Measurements from ENCODE around the gene CTDP1. TPM values are rescaled to one million over a fixed set of nuclear protein-coding genes. Genes with fewer than 3 reads are reported as not detected.
A peak's percentile ranks its signal among the peaks of the same experiment; 100 is the strongest.

Gene CTDP1
- total and polyA plus RNA-seq, 2 experiments from 2014 or later, result 23.3 to 30.2 TPM

GRCh38 chr18:79798346-79798998 lies 118.9 kb downstream of the CTDP1 start:
- Histone ChIP-seq H3K36me3 (no peaks in the 10 kb centered on the region), H3K4me1 (ENCODE audit: low read depth) (peaks cover 3% of the 10 kb centered on the region), H3K9me3 (ENCODE audit: low read depth) (no peaks in the 10 kb centered on the region), H3K27me3 (peaks cover 83% of the 10 kb centered on the region), H3K4me3 (peak overlapping the region; percentile 33), H3K27ac (no peak overlapping the region)
- peak in 1 of 2 donors; percentile 15 for DNase-seq (ENCODE audit: low read depth in 1 of 2, low spot score in 1 of 2)
- TF ChIP-seq, protein P1, sequence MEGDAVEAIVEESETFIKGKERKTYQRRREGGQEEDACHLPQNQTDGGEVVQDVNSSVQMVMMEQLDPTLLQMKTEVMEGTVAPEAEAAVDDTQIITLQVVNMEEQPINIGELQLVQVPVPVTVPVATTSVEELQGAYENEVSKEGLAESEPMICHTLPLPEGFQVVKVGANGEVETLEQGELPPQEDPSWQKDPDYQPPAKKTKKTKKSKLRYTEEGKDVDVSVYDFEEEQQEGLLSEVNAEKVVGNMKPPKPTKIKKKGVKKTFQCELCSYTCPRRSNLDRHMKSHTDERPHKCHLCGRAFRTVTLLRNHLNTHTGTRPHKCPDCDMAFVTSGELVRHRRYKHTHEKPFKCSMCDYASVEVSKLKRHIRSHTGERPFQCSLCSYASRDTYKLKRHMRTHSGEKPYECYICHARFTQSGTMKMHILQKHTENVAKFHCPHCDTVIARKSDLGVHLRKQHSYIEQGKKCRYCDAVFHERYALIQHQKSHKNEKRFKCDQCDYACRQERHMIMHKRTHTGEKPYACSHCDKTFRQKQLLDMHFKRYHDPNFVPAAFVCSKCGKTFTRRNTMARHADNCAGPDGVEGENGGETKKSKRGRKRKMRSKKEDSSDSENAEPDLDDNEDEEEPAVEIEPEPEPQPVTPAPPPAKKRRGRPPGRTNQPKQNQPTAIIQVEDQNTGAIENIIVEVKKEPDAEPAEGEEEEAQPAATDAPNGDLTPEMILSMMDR (IDR thresholded peaks at IDR 0.05; ENCODE audit: low read depth, low read length), result no peak

- Histone ChIP-seq H3K4me1 (ENCODE audit: low read depth) (peaks cover 3% of the 10 kb centered on the region), H3K4me3 (peak overlapping the region; percentile 33), H3K27me3 (peaks cover 77% of the 10 kb centered on the region), H3K27ac (no peak overlapping the region), H3K36me3 (no peaks in the 10 kb centered on the region), H3K9me3 (ENCODE audit: low read depth) (no peaks in the 10 kb centered on the region)
- TF ChIP-seq, protein P1 (IDR thresholded peaks at IDR 0.05; ENCODE audit: low read depth, low read length), result no peak
- DNase-seq (ENCODE audit: low read depth in 1 of 2, low spot score in 1 of 2), result peak in 1 of 2 donors; percentile 21
Measured at GRCh38 chr18:79798999-79799370, 119.4 kb downstream of the CTDP1 start.

DNA sequence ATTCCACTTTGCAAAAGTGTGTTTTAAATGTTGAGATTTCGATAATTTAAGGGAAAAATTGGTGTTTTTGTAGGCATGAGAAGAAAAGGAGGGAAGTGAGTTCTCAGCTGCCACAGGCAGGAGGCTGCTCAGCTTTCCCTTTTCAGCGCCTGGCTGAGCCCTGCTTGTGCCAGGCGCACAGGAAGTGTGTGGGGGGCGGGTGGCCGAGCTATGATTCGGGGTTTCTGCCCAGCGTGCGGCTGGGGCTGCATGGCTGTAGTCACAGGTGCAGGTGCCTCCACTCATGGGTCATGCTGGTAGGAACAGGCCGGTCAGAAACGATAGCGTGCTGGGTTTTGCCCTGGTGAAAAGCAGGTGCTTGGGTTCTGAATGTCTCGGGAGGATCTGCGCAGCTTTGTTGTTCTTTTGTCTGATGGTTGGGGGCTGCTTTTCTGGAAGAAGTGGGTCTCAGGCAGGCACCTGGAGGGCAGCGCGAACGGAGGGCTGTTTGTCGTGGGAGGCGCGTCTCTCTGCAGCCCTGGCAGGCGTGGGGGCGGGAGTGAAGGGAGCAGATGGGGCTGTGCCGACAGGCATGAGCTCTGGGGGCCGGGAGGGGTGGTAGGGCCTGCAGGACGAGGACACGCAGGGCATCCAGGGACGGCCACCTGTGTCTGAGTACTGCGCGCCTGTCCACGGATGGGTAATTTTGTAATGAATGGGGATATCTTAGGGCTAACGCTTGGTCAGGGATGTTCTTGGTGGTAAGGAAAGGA lies 120.2 kb downstream of the CTDP1 start:
- TF ChIP-seq, protein P1 (IDR thresholded peaks at IDR 0.05; ENCODE audit: low read depth, low read length), result no peak
- no peak overlapping the region for H3K4me3 ChIP-seq
- DNase-seq (ENCODE audit: low read depth in 1 of 2, low spot score in 1 of 2), result peak in 1 of 2 donors; percentile 12

GRCh38 chr18:79800371-79801180 lies 121.0 kb downstream of the CTDP1 start:
- H3K36me3 ChIP-seq, result no peaks in the 10 kb centered on the region
- peaks cover 72% of the 10 kb centered on the region for H3K27me3 ChIP-seq
- TF ChIP-seq, protein P1 (IDR thresholded peaks at IDR 0.05; ENCODE audit: low read depth, low read length), result no peak
- H3K4me1 ChIP-seq (ENCODE audit: low read depth), result peaks cover 3% of the 10 kb centered on the region
- DNase-seq (ENCODE audit: low read depth in 1 of 2, low spot score in 1 of 2), result no peak
- H3K4me3 ChIP-seq, result no peak overlapping the region
- no peak overlapping the region for H3K27ac ChIP-seq
- no peaks in the 10 kb centered on the region for H3K9me3 ChIP-seq (ENCODE audit: low read depth)

More for the DNA sequence above, 120.2 kb downstream of the CTDP1 start:
- peaks cover 3% of the 10 kb centered on the region for H3K4me1 ChIP-seq (ENCODE audit: low read depth)
- H3K27ac ChIP-seq, result no peak overlapping the region
- no peaks in the 10 kb centered on the region for H3K9me3 ChIP-seq (ENCODE audit: low read depth)
- H3K36me3 ChIP-seq, result no peaks in the 10 kb centered on the region
- peaks cover 75% of the 10 kb centered on the region for H3K27me3 ChIP-seq

GRCh38 chr18:79801217-79801616 lies 121.6 kb downstream of the CTDP1 start:
- TF ChIP-seq, protein P1 (IDR thresholded peaks at IDR 0.05; ENCODE audit: low read depth, low read length), result no peak
- Histone ChIP-seq H3K9me3 (ENCODE audit: low read depth) (no peaks in the 10 kb centered on the region), H3K4me3 (no peak overlapping the region), H3K27me3 (peaks cover 66% of the 10 kb centered on the region), H3K27ac (no peak overlapping the region), H3K4me1 (ENCODE audit: low read depth) (peaks cover 3% of the 10 kb centered on the region), H3K36me3 (no peaks in the 10 kb centered on the region)
- DNase-seq (ENCODE audit: low read depth in 1 of 2, low spot score in 1 of 2), result no peak
